HG03025 (cell line): ENCODE results near the gene SPZ1.
"Not testable (repeated sequence)": the region's sequence is repeated elsewhere in the genome, so short reads cannot be mapped to it uniquely, and the experiment has no call there.

ENCODE experiments used
- ATAC-seq: cut with Tn5 transposase; IDR thresholded peaks from one replicate; pipeline ENCODE4 v1.9.1; 2021; ENCODE audit warnings: mild to moderate bottlenecking, moderate library complexity; ENCODE audit not compliant: unreplicated experiment, low FRiP score

Gene SPZ1

GRCh38 chr5:80319702-80320101 lies at the start of gene SPZ1:
Gene SPZ1 (plus strand): TSS chr5:80320002. CDS start chr5:80320216, 214 bp downstream.
- ATAC-seq = no peak

GRCh38 chr5:80270543-80270942 lies 49.3 kb upstream of the SPZ1 start:
- not testable (repeated sequence) for ATAC-seq

GRCh38 chr5:80275347-80275746 lies 44.5 kb upstream of the SPZ1 start:
- ATAC-seq = no peak

GRCh38 chr5:80276186-80276585 lies 43.6 kb upstream of the SPZ1 start:
- ATAC-seq = no peak

GRCh38 chr5:80277191-80277590 lies 42.6 kb upstream of the SPZ1 start:
- ATAC-seq = no peak

GRCh38 chr5:80282054-80282453 lies 37.7 kb upstream of the SPZ1 start:
- no peak for ATAC-seq

GRCh38 chr5:80283360-80283759 lies 36.4 kb upstream of the SPZ1 start:
- no peak for ATAC-seq

GRCh38 chr5:80284720-80285119 lies 35.1 kb upstream of the SPZ1 start:
- no peak for ATAC-seq

GRCh38 chr5:80288177-80288576 lies 31.6 kb upstream of the SPZ1 start:
- ATAC-seq = no peak

GRCh38 chr5:80289320-80289719 lies 30.5 kb upstream of the SPZ1 start:
- no peak for ATAC-seq

- ATAC-seq = no peak
Observed at GRCh38 chr5:80291761-80292160, 28.0 kb upstream of the SPZ1 start.

- no peak for ATAC-seq
Observed at GRCh38 chr5:80296121-80296520, 23.7 kb upstream of the SPZ1 start.

- ATAC-seq = no peak
Observed at GRCh38 chr5:80299601-80300000, 20.2 kb upstream of the SPZ1 start.

- no peak for ATAC-seq
Observed at GRCh38 chr5:80300125-80300524, 19.7 kb upstream of the SPZ1 start.

- not testable (repeated sequence) for ATAC-seq
Observed at GRCh38 chr5:80300796-80301195, 19.0 kb upstream of the SPZ1 start.

- not testable (repeated sequence) for ATAC-seq
Observed at GRCh38 chr5:80301342-80301741, 18.5 kb upstream of the SPZ1 start.

- ATAC-seq = no peak
Observed at GRCh38 chr5:80302636-80303035, 17.2 kb upstream of the SPZ1 start.

GRCh38 chr5:80308526-80308925 lies 11.3 kb upstream of the SPZ1 start:
- ATAC-seq = no peak

GRCh38 chr5:80309871-80310665 lies 9.7 kb upstream of the SPZ1 start:
- no peak for ATAC-seq

GRCh38 chr5:80315244-80315643 lies 4.6 kb upstream of the SPZ1 start:
- no peak for ATAC-seq

GRCh38 chr5:80318212-80318611 lies 1.6 kb upstream of the SPZ1 start:
- no peak for ATAC-seq

GRCh38 chr5:80324912-80325311 lies 5.1 kb downstream of the SPZ1 start:
- ATAC-seq = no peak

- no peak for ATAC-seq
Observed at GRCh38 chr5:80326468-80326867, 6.7 kb downstream of the SPZ1 start.
